Parathyroid adenoma (tissue), 2 donors: ENCODE results near the gene TPM4.

ENCODE experiments used
- H2AFZ ChIP-seq: fragments of 300-600 bp; sonication (generic); one replicate; pipeline ENCODE4 v1.7.0; 2017; ENCODE audit warnings: antibody characterized with exemption, mild to moderate bottlenecking
- H3K27ac ChIP-seq: fragments of 300-600 bp; sonication (generic); one replicate; pipeline ENCODE4 v1.7.0; 2017
- H3K27me3 ChIP-seq: fragments of 300-600 bp; sonication (generic); one replicate; pipeline ENCODE4 v1.7.0; 2017; ENCODE audit warnings: low read length; ENCODE audit not compliant: control insufficient read depth, insufficient read depth
- H3K36me3 ChIP-seq: fragments of 300-600 bp; sonication (generic); one replicate; pipeline ENCODE4 v1.7.0; 2017; ENCODE audit warnings: low read length; ENCODE audit not compliant: control insufficient read depth, insufficient read depth
- H3K4me1 ChIP-seq: fragments of 300-600 bp; sonication (generic); one replicate; pipeline ENCODE4 v1.7.0; 2017; ENCODE audit warnings: control low read depth
- H3K4me2 ChIP-seq: fragments of 300-600 bp; sonication (generic); one replicate; pipeline ENCODE4 v1.7.0; 2017; ENCODE audit warnings: low read length
- H3K4me3 ChIP-seq: fragments of 300-600 bp; sonication (generic); one replicate; pipeline ENCODE4 v1.7.0; 2017; ENCODE audit warnings: low read depth, low read length
- H3K79me2 ChIP-seq: fragments of 300-600 bp; sonication (generic); one replicate; pipeline ENCODE4 v1.7.0; 2017; ENCODE audit warnings: control low read depth
- H3K9ac ChIP-seq: fragments of 300-600 bp; sonication (generic); one replicate; pipeline ENCODE4 v1.7.0; 2017; ENCODE audit warnings: mild to moderate bottlenecking
- H3K9me3 ChIP-seq: fragments of 300-600 bp; sonication (generic); one replicate; pipeline ENCODE4 v1.7.0; 2017; ENCODE audit warnings: low read length; ENCODE audit not compliant: control insufficient read depth
- TF ChIP-seq, protein P1 (sequence below): fragments of 300-600 bp; sonication (generic); IDR thresholded peaks from one replicate; pipeline ENCODE4 v1.7.0; 2017; ENCODE audit warnings: antibody characterized with exemption, mild to moderate bottlenecking
- donor health status: primary hyperparathyroidism.

TPM4 gene

DNA sequence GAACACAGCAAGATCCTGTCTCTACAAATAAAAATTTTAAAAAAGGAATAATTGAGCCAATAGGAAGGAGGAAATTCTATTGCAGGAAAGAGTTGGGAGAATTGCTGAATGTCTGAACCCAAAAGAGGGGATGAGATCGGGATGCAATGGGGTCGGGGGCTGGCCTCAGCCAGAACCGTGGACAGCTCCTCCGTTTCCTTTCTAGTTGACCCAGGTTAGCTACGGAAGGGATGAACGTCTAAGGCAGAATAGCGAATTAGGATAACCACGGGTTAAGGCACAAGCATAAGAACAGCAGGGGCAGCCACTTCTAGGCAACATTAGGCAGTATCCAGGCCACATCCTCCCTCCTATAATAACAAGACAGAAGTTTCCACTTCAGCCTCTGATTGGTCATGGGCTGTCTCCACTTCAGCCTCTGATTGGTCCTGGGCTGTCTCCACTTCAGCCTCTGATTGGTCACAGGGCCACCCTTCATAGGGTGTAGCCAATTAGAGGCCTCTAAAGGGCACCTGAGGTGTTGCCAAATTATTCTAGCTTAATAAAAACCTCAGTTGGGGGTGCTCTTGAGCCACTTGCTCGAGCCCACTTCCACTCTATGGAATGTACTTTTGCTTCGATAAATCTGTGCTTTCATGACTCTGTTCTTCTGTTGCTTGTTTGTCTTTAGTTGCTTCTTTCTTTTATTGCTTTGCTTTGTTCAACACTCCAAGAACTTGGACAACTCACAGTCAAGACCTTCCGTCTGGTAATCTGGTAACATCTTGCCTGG is 24.9 kb upstream of the TPM4 start:
- Histone ChIP-seq H2AFZ (no peak overlapping the region), H3K9ac (no peak overlapping the region), H3K79me2 (no peaks in the 10 kb centered on the region), H3K27me3 (no peaks in the 10 kb centered on the region), H3K9me3 (no peaks in the 10 kb centered on the region), H3K4me2 (no peak overlapping the region), H3K4me1 (no peaks in the 10 kb centered on the region), H3K4me3 (no peak overlapping the region), H3K27ac (no peak overlapping the region), H3K36me3 (no peaks in the 10 kb centered on the region)
- TF ChIP-seq, protein P1, sequence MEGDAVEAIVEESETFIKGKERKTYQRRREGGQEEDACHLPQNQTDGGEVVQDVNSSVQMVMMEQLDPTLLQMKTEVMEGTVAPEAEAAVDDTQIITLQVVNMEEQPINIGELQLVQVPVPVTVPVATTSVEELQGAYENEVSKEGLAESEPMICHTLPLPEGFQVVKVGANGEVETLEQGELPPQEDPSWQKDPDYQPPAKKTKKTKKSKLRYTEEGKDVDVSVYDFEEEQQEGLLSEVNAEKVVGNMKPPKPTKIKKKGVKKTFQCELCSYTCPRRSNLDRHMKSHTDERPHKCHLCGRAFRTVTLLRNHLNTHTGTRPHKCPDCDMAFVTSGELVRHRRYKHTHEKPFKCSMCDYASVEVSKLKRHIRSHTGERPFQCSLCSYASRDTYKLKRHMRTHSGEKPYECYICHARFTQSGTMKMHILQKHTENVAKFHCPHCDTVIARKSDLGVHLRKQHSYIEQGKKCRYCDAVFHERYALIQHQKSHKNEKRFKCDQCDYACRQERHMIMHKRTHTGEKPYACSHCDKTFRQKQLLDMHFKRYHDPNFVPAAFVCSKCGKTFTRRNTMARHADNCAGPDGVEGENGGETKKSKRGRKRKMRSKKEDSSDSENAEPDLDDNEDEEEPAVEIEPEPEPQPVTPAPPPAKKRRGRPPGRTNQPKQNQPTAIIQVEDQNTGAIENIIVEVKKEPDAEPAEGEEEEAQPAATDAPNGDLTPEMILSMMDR: no peak

DNA sequence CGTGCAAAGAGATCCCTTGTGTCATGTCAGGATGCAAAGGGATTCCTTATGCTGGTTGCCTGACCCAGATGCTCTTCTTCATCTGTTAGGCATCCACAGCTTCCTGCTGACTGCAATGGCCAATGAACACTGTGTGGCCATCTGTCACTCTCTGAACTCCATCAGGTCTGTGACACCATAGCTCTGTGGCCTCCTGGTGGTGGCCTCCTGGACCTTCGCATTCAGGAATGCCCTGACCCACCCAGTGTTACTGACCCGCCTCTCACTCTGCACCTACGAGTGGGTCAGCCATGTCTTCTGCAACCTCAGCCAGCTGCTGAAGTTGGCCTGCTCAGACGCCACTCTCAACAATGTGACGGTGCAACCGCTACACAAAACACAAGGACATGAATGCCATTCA is 23.9 kb upstream of the TPM4 start:
- H3K27me3 ChIP-seq: no peaks in the 10 kb centered on the region
- no peak overlapping the region for H3K4me2 ChIP-seq
- H3K9me3 ChIP-seq: no peaks in the 10 kb centered on the region
- no peak overlapping the region for H3K9ac ChIP-seq
- no peak overlapping the region for H3K27ac ChIP-seq
- no peaks in the 10 kb centered on the region for H3K36me3 ChIP-seq
- TF ChIP-seq, protein P1: no peak
- H3K4me3 ChIP-seq: no peak overlapping the region
- H2AFZ ChIP-seq: no peak overlapping the region
- H3K79me2 ChIP-seq: no peaks in the 10 kb centered on the region
- H3K4me1 ChIP-seq: no peaks in the 10 kb centered on the region

DNA sequence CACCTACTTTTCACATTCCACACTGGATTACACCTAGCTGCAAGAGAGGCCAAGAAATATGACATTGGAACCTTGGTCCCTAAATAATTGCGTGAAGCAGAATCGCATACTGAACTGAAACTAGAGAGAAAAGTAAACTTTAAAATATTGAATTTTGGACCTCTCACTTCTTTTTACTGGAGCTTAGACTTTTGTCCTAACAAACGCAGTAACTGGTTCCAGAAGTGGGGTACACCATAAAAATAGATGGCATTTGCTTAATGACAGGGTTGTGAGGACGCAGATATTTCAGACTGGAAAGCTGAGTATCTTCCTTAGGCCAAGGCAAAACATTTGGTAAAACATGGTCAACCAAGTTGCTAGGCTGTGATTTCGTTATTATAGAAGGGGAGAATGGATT is 19.2 kb upstream of the TPM4 start:
- Histone ChIP-seq H3K27me3 (no peaks in the 10 kb centered on the region), H3K36me3 (no peaks in the 10 kb centered on the region), H3K27ac (no peak overlapping the region), H2AFZ (no peak overlapping the region), H3K4me2 (no peak overlapping the region), H3K9ac (no peak overlapping the region), H3K4me1 (no peaks in the 10 kb centered on the region), H3K9me3 (no peaks in the 10 kb centered on the region), H3K79me2 (no peaks in the 10 kb centered on the region), H3K4me3 (no peak overlapping the region)
- TF ChIP-seq, protein P1: no peak

DNA sequence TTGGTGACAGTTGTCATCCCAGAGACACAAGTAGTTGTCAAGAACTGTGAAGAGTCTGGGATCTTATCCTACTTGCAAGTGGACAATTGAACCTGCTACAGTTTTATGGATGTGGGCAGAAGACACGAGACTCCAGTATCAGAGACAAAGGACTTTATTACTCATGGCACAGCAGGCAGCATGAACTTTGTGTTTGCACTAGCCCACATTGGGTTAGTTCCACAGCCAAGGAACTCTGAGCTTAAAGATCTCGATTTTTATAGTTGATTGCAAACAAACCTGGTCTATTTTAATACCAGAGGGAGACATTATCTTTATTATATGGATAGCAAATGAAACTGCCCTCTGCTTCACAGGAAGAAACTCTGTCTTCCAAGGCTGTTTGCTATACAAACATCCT is 16.0 kb upstream of the TPM4 start:
- H3K4me2 ChIP-seq: no peak overlapping the region
- no peaks in the 10 kb centered on the region for H3K9me3 ChIP-seq
- H3K79me2 ChIP-seq: no peaks in the 10 kb centered on the region
- TF ChIP-seq, protein P1: no peak
- H3K4me1 ChIP-seq: no peaks in the 10 kb centered on the region
- H3K27ac ChIP-seq: no peak overlapping the region
- H2AFZ ChIP-seq: no peak overlapping the region
- no peaks in the 10 kb centered on the region for H3K27me3 ChIP-seq
- no peak overlapping the region for H3K4me3 ChIP-seq
- H3K36me3 ChIP-seq: no peaks in the 10 kb centered on the region
- no peak overlapping the region for H3K9ac ChIP-seq

DNA sequence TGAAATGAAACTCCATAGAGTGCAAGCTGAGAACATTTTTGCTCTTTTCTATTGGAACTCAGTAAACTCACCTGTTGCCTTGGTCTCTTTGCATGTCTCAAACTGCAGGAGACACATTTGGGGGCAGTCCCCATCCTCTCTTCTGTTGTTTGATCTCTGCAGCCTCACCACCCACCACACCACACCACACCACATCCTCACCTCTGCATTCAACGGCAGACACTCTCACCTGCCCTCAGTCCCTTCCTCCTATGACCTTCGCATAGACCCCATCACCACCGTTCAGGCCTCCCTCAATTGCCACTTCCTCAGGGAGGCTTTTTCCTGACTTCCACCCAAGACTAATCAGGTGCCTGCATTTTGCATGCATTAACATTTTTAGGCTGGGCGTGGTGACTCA is 14.4 kb upstream of the TPM4 start:
- no peaks in the 10 kb centered on the region for H3K4me1 ChIP-seq
- no peak overlapping the region for H3K4me3 ChIP-seq
- no peak overlapping the region for H3K9ac ChIP-seq
- no peak overlapping the region for H3K27ac ChIP-seq
- H3K27me3 ChIP-seq: no peaks in the 10 kb centered on the region
- no peak overlapping the region for H3K4me2 ChIP-seq
- TF ChIP-seq, protein P1: no peak
- H3K9me3 ChIP-seq: no peaks in the 10 kb centered on the region
- H3K79me2 ChIP-seq: no peaks in the 10 kb centered on the region
- H3K36me3 ChIP-seq: no peaks in the 10 kb centered on the region
- H2AFZ ChIP-seq: no peak overlapping the region
